DOHH2 (cell line): ENCODE results near the gene PREPL.

Source experiments
- H3F3A ChIP-seq: fragments of 200-600 bp; sonication (generic), shearing (Covaris generic); 2 replicates; pipeline ENCODE4 v1.6.0; 2016; ENCODE audit warnings: antibody characterized with exemption, mild to moderate bottlenecking; ENCODE audit not compliant: control insufficient read depth, insufficient read depth
- H3K27ac ChIP-seq: fragments of 200-600 bp; sonication (generic); 2 replicates; pipeline ENCODE4 v1.5.1; 2014; ENCODE audit warnings: low read depth, mild to moderate bottlenecking, low read length, moderate library complexity
- H3K27me3 ChIP-seq: fragments of 200-600 bp; sonication (generic); 2 replicates; pipeline ENCODE4 v1.6.1; 2014; ENCODE audit warnings: mild to moderate bottlenecking, low read length, mixed read lengths; ENCODE audit not compliant: control insufficient read depth
- H3K36me3 ChIP-seq: fragments of 200-600 bp; sonication (generic); 2 replicates; pipeline ENCODE4 v1.6.1; 2014; ENCODE audit warnings: mild to moderate bottlenecking, low read length, moderate library complexity, mixed read lengths; ENCODE audit not compliant: control insufficient read depth
- H3K4me1 ChIP-seq: fragments of 200-600 bp; sonication (generic); 2 replicates; pipeline ENCODE4 v1.6.1; 2014; ENCODE audit warnings: mild to moderate bottlenecking, low read length, mixed read lengths; ENCODE audit not compliant: control insufficient read depth
- H3K4me2 ChIP-seq: fragments of 200-600 bp; sonication (generic); 2 replicates; pipeline ENCODE4 v1.6.0; 2014; ENCODE audit warnings: mild to moderate bottlenecking, low read length, moderate library complexity
- H3K4me3 ChIP-seq: fragments of 200-600 bp; sonication (generic); 2 replicates; pipeline ENCODE4 v1.5.1; 2014; ENCODE audit warnings: mild to moderate bottlenecking, low read length, mixed read lengths
- H3K79me2 ChIP-seq: fragments of 200-600 bp; sonication (generic); 2 replicates; pipeline ENCODE4 v1.6.1; 2014; ENCODE audit warnings: mild to moderate bottlenecking, low read length, mixed read lengths; ENCODE audit not compliant: control insufficient read depth
- H3K9me2 ChIP-seq: fragments of 200-600 bp; sonication (generic); replicated peaks from 2 replicates; pipeline ENCODE4 v1.6.1; 2014; ENCODE audit warnings: mild to moderate bottlenecking, low read length, mixed read lengths; ENCODE audit not compliant: control insufficient read depth
- H3K9me3 ChIP-seq: fragments of 200-600 bp; sonication (generic); 2 replicates; pipeline ENCODE4 v1.6.1; 2014; ENCODE audit warnings: antibody characterized with exemption, low read length, mixed read lengths; ENCODE audit not compliant: control insufficient read depth, insufficient read depth
- H4K20me1 ChIP-seq: fragments of 200-600 bp; sonication (generic); 2 replicates; pipeline ENCODE4 v1.6.0; 2014; ENCODE audit warnings: low read depth, mild to moderate bottlenecking, antibody characterized with exemption, low read length, moderate library complexity; ENCODE audit not compliant: control insufficient read depth, insufficient read depth
- CTCF ChIP-seq: fragments of 200-600 bp; sonication (generic); IDR thresholded peaks from one replicate; pipeline ENCODE4 v1.5.1; 2014; ENCODE audit warnings: antibody characterized with exemption, mild to moderate bottlenecking, low read depth, low read length; ENCODE audit not compliant: poor library complexity, severe bottlenecking
- EZH2phosphoT487 ChIP-seq: fragments of 200-600 bp; sonication (generic); IDR thresholded peaks from 2 replicates; pipeline ENCODE4 v1.6.1; 2017; ENCODE audit warnings: borderline replicate concordance, mild to moderate bottlenecking, antibody characterized with exemption, low read length, moderate library complexity, mixed read lengths

PREPL gene

DNA sequence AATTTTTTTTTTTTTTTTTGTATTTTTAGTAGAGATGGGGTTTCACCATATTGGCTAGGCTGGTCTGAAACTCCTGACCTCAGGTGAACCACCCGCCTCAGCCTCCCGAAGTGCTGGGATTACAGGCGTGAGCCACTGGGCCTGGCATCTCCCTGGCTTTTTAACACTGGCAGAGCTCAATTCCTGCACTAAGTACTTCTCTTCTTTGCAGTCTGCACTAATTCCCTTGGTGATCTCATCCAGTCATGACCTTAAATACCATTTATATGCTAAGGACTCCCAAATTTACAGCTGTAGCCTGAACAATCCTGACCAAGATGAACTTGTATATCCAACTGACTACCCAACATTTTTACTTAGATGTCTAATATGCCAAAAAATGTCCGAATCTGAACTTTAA, 10.2 kb downstream of the PREPL start:
- no peak overlapping the region for H3K27ac ChIP-seq
- H3K79me2 ChIP-seq = peaks cover 6% of the 10 kb centered on the region; the same call in 1 of the 2 replicates
- no peak overlapping the region for H3K4me3 ChIP-seq
- H3K27me3 ChIP-seq = no peaks in the 10 kb centered on the region
- H3K36me3 ChIP-seq = peaks cover 2% of the 10 kb centered on the region; the same call in 1 of the 2 replicates
- TF ChIP-seq EZH2phosphoT487 = no peak
- no peak for TF ChIP-seq CTCF
- no peaks in the 10 kb centered on the region for H3F3A ChIP-seq
- no peaks in the 10 kb centered on the region for H4K20me1 ChIP-seq
- no peaks in the 10 kb centered on the region for H3K4me1 ChIP-seq
- no peaks in the 10 kb centered on the region for H3K9me3 ChIP-seq
- H3K4me2 ChIP-seq = no peak overlapping the region
- H3K9me2 ChIP-seq = no peaks in the 10 kb centered on the region

DNA sequence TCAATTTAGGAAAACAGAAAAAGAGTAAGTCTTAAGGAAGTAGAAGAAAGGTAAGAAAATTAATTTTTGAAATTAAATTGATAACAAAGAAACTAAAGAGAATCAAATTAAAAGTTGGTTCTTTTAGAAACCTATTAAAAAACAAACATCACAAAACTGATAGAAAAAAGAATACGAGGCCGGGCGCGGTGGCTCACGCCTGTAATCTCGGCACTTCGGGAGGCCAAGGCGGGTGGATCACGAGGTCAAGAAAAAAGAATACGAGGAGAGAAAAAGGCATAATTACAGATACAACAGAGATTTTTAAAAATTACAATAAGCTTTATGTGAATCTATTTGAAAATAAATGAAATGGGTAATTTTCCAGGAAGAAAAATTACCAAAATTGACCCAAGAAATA, 11.8 kb downstream of the PREPL start:
- TF ChIP-seq CTCF (no peak), EZH2phosphoT487 (no peak)
- peaks cover 6% of the 10 kb centered on the region; the same call in 1 of the 2 replicates for H3K79me2 ChIP-seq

DNA sequence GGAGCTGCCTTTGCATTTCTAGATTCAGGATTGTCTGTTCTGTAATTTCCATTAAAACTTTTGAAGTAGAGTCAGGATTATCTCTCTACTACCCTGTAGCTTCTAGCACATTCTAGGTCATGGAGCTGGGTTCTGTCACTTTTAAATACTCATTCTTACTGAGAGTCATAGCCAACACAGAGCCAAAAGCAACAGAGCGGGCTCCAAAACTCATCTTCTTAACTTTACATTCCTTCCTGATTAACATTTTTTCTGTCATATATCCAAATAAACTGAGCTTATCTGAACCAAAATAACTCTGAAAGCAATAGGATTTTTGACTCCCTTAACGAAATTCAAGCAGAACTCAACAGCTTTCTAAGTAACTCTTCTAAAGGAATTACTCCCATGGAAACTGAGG, 12.9 kb downstream of the PREPL start:
- Histone ChIP-seq H4K20me1 (no peaks in the 10 kb centered on the region), H3K9me3 (no peaks in the 10 kb centered on the region), H3K4me2 (no peak overlapping the region), H3K9me2 (no peaks in the 10 kb centered on the region), H3K27me3 (no peaks in the 10 kb centered on the region), H3K4me1 (no peaks in the 10 kb centered on the region), H3K36me3 (peaks cover 7% of the 10 kb centered on the region; the same call in 1 of the 2 replicates), H3F3A (no peaks in the 10 kb centered on the region), H3K79me2 (peaks cover 6% of the 10 kb centered on the region; the same call in 1 of the 2 replicates), H3K4me3 (no peak overlapping the region), H3K27ac (no peak overlapping the region)
- TF ChIP-seq CTCF = no peak
- TF ChIP-seq EZH2phosphoT487 = no peak

More for the DNA sequence above, 11.8 kb downstream of the PREPL start:
- Histone ChIP-seq H3K4me2 (no peak overlapping the region), H3F3A (no peaks in the 10 kb centered on the region), H3K4me1 (no peaks in the 10 kb centered on the region), H3K27ac (no peak overlapping the region), H3K36me3 (peaks cover 7% of the 10 kb centered on the region; the same call in 1 of the 2 replicates), H3K9me2 (no peaks in the 10 kb centered on the region), H3K27me3 (no peaks in the 10 kb centered on the region), H3K9me3 (no peaks in the 10 kb centered on the region), H3K4me3 (no peak overlapping the region), H4K20me1 (no peaks in the 10 kb centered on the region)
